Loucy (cell line): ENCODE results near the gene ATG16L2.
"Not testable (repeated sequence)": the region's sequence is repeated elsewhere in the genome, so short reads cannot be mapped to it uniquely, and the experiment has no call there.

Experiments
- H2AFZ ChIP-seq: fragments of 200-600 bp; sonication (generic); 2 replicates; pipeline ENCODE4 v1.6.0; 2016; ENCODE audit warnings: antibody characterized with exemption, mild to moderate bottlenecking, low read length, moderate library complexity
- H3F3A ChIP-seq: fragments of 200-600 bp; 2 replicates; pipeline ENCODE4 v1.6.0; 2016; ENCODE audit warnings: antibody characterized with exemption, low read depth, mild to moderate bottlenecking
- H3K27me3 ChIP-seq: fragments of 200-600 bp; sonication (generic); 2 replicates; pipeline ENCODE4 v1.6.1; 2014; ENCODE audit warnings: low read length, mild to moderate bottlenecking; ENCODE audit not compliant: insufficient read depth, poor library complexity, severe bottlenecking
- H3K36me3 ChIP-seq: fragments of 200-600 bp; sonication (generic); 2 replicates; pipeline ENCODE4 v1.6.1; 2016; ENCODE audit warnings: low read length; ENCODE audit not compliant: insufficient read depth
- H3K4me1 ChIP-seq: fragments of 200-600 bp; sonication (generic); 2 replicates; pipeline ENCODE4 v1.5.1; 2014; ENCODE audit warnings: low read length, mild to moderate bottlenecking; ENCODE audit not compliant: insufficient read depth, poor library complexity, severe bottlenecking
- H3K4me2 ChIP-seq: fragments of 200-600 bp; sonication (generic); 2 replicates; pipeline ENCODE4 v1.6.0; 2014; ENCODE audit warnings: antibody characterized with exemption, low read length, low read depth, mild to moderate bottlenecking; ENCODE audit not compliant: poor library complexity, severe bottlenecking
- H3K4me3 ChIP-seq: fragments of 200-600 bp; sonication (generic); 2 replicates; pipeline ENCODE4 v1.5.1; 2014; ENCODE audit warnings: low read length, mild to moderate bottlenecking, mixed read lengths; ENCODE audit not compliant: poor library complexity, severe bottlenecking
- H3K79me2 ChIP-seq: fragments of 200-600 bp; sonication (generic); 2 replicates; pipeline ENCODE4 v1.6.1; 2014; ENCODE audit warnings: low read length; ENCODE audit not compliant: insufficient read depth
- H3K9ac ChIP-seq: fragments of 200-600 bp; sonication (generic); 2 replicates; pipeline ENCODE4 v1.6.0; 2014; ENCODE audit warnings: mild to moderate bottlenecking, low read depth, low read length, moderate library complexity; ENCODE audit not compliant: poor library complexity, severe bottlenecking
- H3K9me2 ChIP-seq: fragments of 200-600 bp; sonication (generic); replicated peaks from 2 replicates; pipeline ENCODE4 v1.6.1; 2016; ENCODE audit warnings: low read depth, low read length, mixed read lengths
- H3K9me3 ChIP-seq: fragments of 200-600 bp; sonication (generic); 2 replicates; pipeline ENCODE4 v1.6.1; 2014; ENCODE audit warnings: mild to moderate bottlenecking, antibody characterized with exemption, low read length, low read depth; ENCODE audit not compliant: insufficient read depth
- H4K20me1 ChIP-seq: fragments of 200-600 bp; sonication (generic); 2 replicates; pipeline ENCODE4 v1.6.0; 2014; ENCODE audit warnings: antibody characterized with exemption, low read length, mild to moderate bottlenecking; ENCODE audit not compliant: insufficient read depth, poor library complexity, severe bottlenecking
- CTCF ChIP-seq: fragments of 200-600 bp; sonication (generic); conservative IDR thresholded peaks from 2 replicates; pipeline ENCODE4 v1.5.1; 2014; ENCODE audit warnings: mild to moderate bottlenecking, antibody characterized with exemption, low read length
- EZH2phosphoT487 ChIP-seq: fragments of 200-600 bp; IDR thresholded peaks from 2 replicates; pipeline ENCODE4 v1.6.1; 2018; ENCODE audit warnings: antibody characterized with exemption, mild to moderate bottlenecking, moderate library complexity, borderline replicate concordance

ATG16L2 gene

DNA sequence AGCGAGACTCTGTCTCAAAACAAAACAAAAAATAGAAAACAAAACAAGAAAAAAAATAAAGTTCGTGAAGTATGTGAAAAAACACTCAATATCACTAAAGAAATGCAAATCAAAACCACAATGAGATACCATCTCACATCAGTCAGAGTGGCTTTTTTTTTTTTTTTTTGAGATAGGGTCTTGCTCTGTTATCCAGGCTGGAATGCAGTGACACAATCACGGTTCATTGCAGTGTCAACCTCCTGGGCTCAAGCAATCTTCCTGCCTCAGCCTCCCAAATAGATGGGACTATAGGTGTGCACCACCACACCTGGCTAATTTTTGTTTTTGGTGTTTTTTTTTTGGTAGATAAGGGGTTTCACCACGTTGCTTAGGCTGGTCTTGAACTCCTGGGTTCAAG lies 37.5 kb downstream of the ATG16L2 start:
- Histone ChIP-seq H2AFZ (no peak overlapping the region), H4K20me1 (peaks cover 2% of the 10 kb centered on the region), H3K9ac (no peak overlapping the region), H3K27me3 (no peaks in the 10 kb centered on the region), H3K4me3 (no peak overlapping the region), H3K9me3 (no peaks in the 10 kb centered on the region), H3K36me3 (peaks cover 71% of the 10 kb centered on the region), H3K79me2 (peaks cover 18% of the 10 kb centered on the region; the same call in 1 of the 2 replicates), H3F3A (no peaks in the 10 kb centered on the region; the same call in 1 of the 2 replicates), H3K4me1 (no peaks in the 10 kb centered on the region), H3K4me2 (no peak overlapping the region), H3K9me2 (no peaks in the 10 kb centered on the region)
- TF ChIP-seq CTCF = no peak
- no peak for TF ChIP-seq EZH2phosphoT487

DNA sequence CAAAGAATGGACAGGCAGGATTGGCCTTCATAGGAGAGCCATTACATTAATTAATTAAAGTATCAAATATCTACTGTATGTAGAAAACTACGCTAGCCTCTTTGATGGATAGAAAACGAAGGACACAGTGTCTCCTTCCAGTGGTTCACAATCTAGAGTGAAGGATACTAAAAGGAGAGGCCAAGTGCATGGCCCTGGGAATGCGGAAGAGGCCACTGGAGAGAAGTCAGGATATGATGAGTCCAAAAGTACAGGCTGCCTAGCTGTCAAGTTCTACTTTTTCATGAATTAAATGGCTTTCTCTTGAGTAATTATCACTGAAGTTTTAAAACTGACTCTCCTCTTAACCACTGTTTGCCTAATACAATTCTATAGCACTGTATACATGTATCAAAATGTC lies 41.9 kb downstream of the ATG16L2 start:
- H3K9me2 ChIP-seq = no peaks in the 10 kb centered on the region
- no peak for TF ChIP-seq EZH2phosphoT487
- TF ChIP-seq CTCF = no peak
- H3K4me1 ChIP-seq = no peaks in the 10 kb centered on the region
- H3K9me3 ChIP-seq = no peaks in the 10 kb centered on the region
- H3K4me2 ChIP-seq = no peak overlapping the region
- H3K36me3 ChIP-seq = peaks cover 81% of the 10 kb centered on the region
- H4K20me1 ChIP-seq = no peaks in the 10 kb centered on the region
- no peaks in the 10 kb centered on the region; the same call in 1 of the 2 replicates for H3F3A ChIP-seq
- no peak overlapping the region for H2AFZ ChIP-seq
- H3K27me3 ChIP-seq = no peaks in the 10 kb centered on the region
- peaks cover 18% of the 10 kb centered on the region; the same call in 1 of the 2 replicates for H3K79me2 ChIP-seq
- H3K4me3 ChIP-seq = no peak overlapping the region
- H3K9ac ChIP-seq = no peak overlapping the region

- Histone ChIP-seq H3F3A (no peaks in the 10 kb centered on the region), H3K36me3 (peaks cover 80% of the 10 kb centered on the region), H3K9ac (no peak overlapping the region), H3K4me3 (no peak overlapping the region), H3K27me3 (no peaks in the 10 kb centered on the region), H3K4me1 (no peaks in the 10 kb centered on the region), H4K20me1 (no peaks in the 10 kb centered on the region), H2AFZ (no peak overlapping the region), H3K4me2 (no peak overlapping the region), H3K9me3 (no peaks in the 10 kb centered on the region), H3K9me2 (no peaks in the 10 kb centered on the region), H3K79me2 (peaks cover 18% of the 10 kb centered on the region; the same call in 1 of the 2 replicates)
- TF ChIP-seq CTCF (no peak), EZH2phosphoT487 (no peak)
Observed at GRCh38 chr11:72856551-72857345, 42.5 kb downstream of the ATG16L2 start.

GRCh38 chr11:72858267-72858666 lies 44.1 kb downstream of the ATG16L2 start:
- H3K27me3 ChIP-seq, H3K79me2 ChIP-seq, H3K9me2 ChIP-seq, H3K4me2 ChIP-seq, H3K4me3 ChIP-seq, H3F3A ChIP-seq, H3K9me3 ChIP-seq, H2AFZ ChIP-seq, H3K4me1 ChIP-seq, H4K20me1 ChIP-seq, H3K9ac ChIP-seq: not testable (repeated sequence)
- peaks cover 76% of the 10 kb centered on the region for H3K36me3 ChIP-seq
